Neural cell (in vitro differentiated cells): ENCODE measurements around the gene DNAH8. TPM values are rescaled to one million over a fixed set of nuclear protein-coding genes. Genes with fewer than 3 reads are reported as not detected.

Source experiments
- H2AFZ ChIP-seq: fragments of 200-600, 300-800 bp; sonication (generic), shearing (Covaris generic); 2 replicates; pipeline ENCODE4 v1.6.0; 2014; ENCODE audit warnings: low read depth, mild to moderate bottlenecking, antibody characterized with exemption, low read length, moderate library complexity
- H3F3A ChIP-seq: fragments of 200-600 bp; shearing (Covaris generic); 2 replicates; pipeline ENCODE4 v1.6.1; 2016; ENCODE audit warnings: mild to moderate bottlenecking, moderate library complexity, mixed read lengths, antibody characterized with exemption, low read length; ENCODE audit not compliant: insufficient read depth, poor library complexity, severe bottlenecking
- H3K27ac ChIP-seq: fragments of 200-600, 300-800 bp; sonication (generic), shearing (Covaris generic); 2 replicates; pipeline ENCODE4 v1.5.1; 2014; ENCODE audit warnings: mild to moderate bottlenecking, low read length, moderate library complexity
- H3K27me3 ChIP-seq: fragments of 300-800, 200-600 bp; sonication (generic), shearing (Covaris generic); 2 replicates; pipeline ENCODE4 v1.6.0; 2014; ENCODE audit warnings: mild to moderate bottlenecking, low read depth, low read length, moderate library complexity; ENCODE audit not compliant: insufficient read depth
- H3K36me3 ChIP-seq: fragments of 300-800, 200-600 bp; sonication (generic), shearing (Covaris generic); 2 replicates; pipeline ENCODE4 v1.5.1; 2014; ENCODE audit warnings: mild to moderate bottlenecking, antibody characterized with exemption, low read length, moderate library complexity; ENCODE audit not compliant: insufficient read depth
- H3K4me2 ChIP-seq: fragments of 300-800, 200-600 bp; sonication (generic), shearing (Covaris generic); 2 replicates; pipeline ENCODE4 v1.6.0; 2014; ENCODE audit warnings: mild to moderate bottlenecking, low read length
- H3K4me3 ChIP-seq: fragments of 300-800, 200-600 bp; sonication (generic), shearing (Covaris generic); 2 replicates; pipeline ENCODE4 v1.5.1; 2014; ENCODE audit warnings: mild to moderate bottlenecking, low read length, moderate library complexity
- H3K79me2 ChIP-seq: fragments of 200-600 bp; shearing (Covaris generic); replicated peaks from 2 replicates; pipeline ENCODE4 v1.6.0; 2014; ENCODE audit warnings: mild to moderate bottlenecking, low read length, moderate library complexity; ENCODE audit not compliant: insufficient read depth
- H3K9ac ChIP-seq: fragments of 300-800, 200-600 bp; sonication (generic), shearing (Covaris generic); 2 replicates; pipeline ENCODE4 v1.6.1; 2016; ENCODE audit warnings: mild to moderate bottlenecking, low read length, mixed read lengths
- H3K9me2 ChIP-seq: fragments of 200-600 bp; shearing (Covaris generic); 2 replicates; pipeline ENCODE4 v1.6.1; 2016; ENCODE audit warnings: mild to moderate bottlenecking, low read length, mixed read lengths; ENCODE audit not compliant: insufficient read depth
- H3K9me3 ChIP-seq: fragments of 200-600, 300-800 bp; sonication (generic), shearing (Covaris generic); 2 replicates; pipeline ENCODE4 v1.6.1; 2016; ENCODE audit warnings: mild to moderate bottlenecking, mixed run types, low read length, moderate library complexity, mixed read lengths
- H4K20me1 ChIP-seq: fragments of 200-600 bp; shearing (Covaris generic); 2 replicates; pipeline ENCODE4 v1.6.1; 2016; ENCODE audit warnings: mild to moderate bottlenecking, mixed run types; ENCODE audit not compliant: insufficient read depth
- CTCF ChIP-seq: fragments of 450-650 bp; IDR thresholded peaks from 2 replicates; pipeline ENCODE4 v1.5.1; 2014; ENCODE audit warnings: antibody characterized with exemption, mild to moderate bottlenecking, moderate library complexity; ENCODE audit not compliant: poor library complexity, severe bottlenecking
- EP300 ChIP-seq: fragments of 450-650 bp; conservative IDR thresholded peaks from 2 replicates; pipeline ENCODE4 v1.6.1; 2014; ENCODE audit warnings: antibody characterized with exemption, mild to moderate bottlenecking, moderate library complexity; ENCODE audit not compliant: poor library complexity, severe bottlenecking
- EZH2 ChIP-seq: fragments of 200-600, 300-800 bp; shearing (Covaris generic), sonication (generic); IDR thresholded peaks from 2 replicates; pipeline ENCODE4 v1.6.1; 2014; ENCODE audit warnings: antibody characterized with exemption, low read length, borderline replicate concordance, mild to moderate bottlenecking; ENCODE audit not compliant: insufficient read depth, poor library complexity, severe bottlenecking
- MXI1 ChIP-seq: fragments of 450-650 bp; conservative IDR thresholded peaks from 2 replicates; pipeline ENCODE4 v1.6.1; 2014; ENCODE audit warnings: antibody characterized with exemption, mild to moderate bottlenecking; ENCODE audit not compliant: poor library complexity, severe bottlenecking
- POLR2AphosphoS5 ChIP-seq: IDR thresholded peaks from 2 replicates; pipeline ENCODE4 v1.6.1; 2012
- RAD21 ChIP-seq: fragments of 450-650 bp; conservative IDR thresholded peaks from 2 replicates; pipeline ENCODE4 v1.6.1; 2014; ENCODE audit warnings: antibody characterized with exemption, mild to moderate bottlenecking, moderate library complexity
- REST ChIP-seq: IDR thresholded peaks from 2 replicates; pipeline ENCODE4 v1.6.1; 2012; ENCODE audit warnings: borderline replicate concordance
- SMC3 ChIP-seq: fragments of 450-650 bp; conservative IDR thresholded peaks from 2 replicates; pipeline ENCODE4 v1.6.1; 2014; ENCODE audit warnings: antibody characterized with exemption, mild to moderate bottlenecking, moderate library complexity; ENCODE audit not compliant: poor library complexity
- TAF1 ChIP-seq: IDR thresholded peaks from 2 replicates; pipeline ENCODE4 v1.6.1; 2012; ENCODE audit warnings: low read depth
- polyA plus RNA-seq: library from polyadenylated mRNA; depleted of rRNA; stranded (reverse); fragments of >200 nt; gene quantifications from 2 replicates; pipeline ENCODE4 v1.2.3, GENCODE V29; 2014

Gene DNAH8
- polyA plus RNA-seq, 1 donor from 2014 or later, result 0.07 TPM

GRCh38 chr6:39007575-39007974, 292.5 kb downstream of the DNAH8 start:
- Histone ChIP-seq H3K9me3 (no peaks in the 10 kb centered on the region), H4K20me1 (no peaks in the 10 kb centered on the region), H3K4me2 (no peak overlapping the region), H3K9me2 (no peaks in the 10 kb centered on the region), H3K79me2 (no peaks in the 10 kb centered on the region), H3K9ac (no peak overlapping the region), H3K27ac (no peak overlapping the region), H3K36me3 (no peaks in the 10 kb centered on the region), H3F3A (no peaks in the 10 kb centered on the region), H2AFZ (no peak overlapping the region), H3K4me3 (no peak overlapping the region), H3K27me3 (no peaks in the 10 kb centered on the region)
- TF ChIP-seq REST, result no peak
- TF ChIP-seq CTCF, result no peak
- TF ChIP-seq EP300, result no peak
- no peak for TF ChIP-seq EZH2
- no peak for TF ChIP-seq RAD21
- no peak for TF ChIP-seq MXI1
- TF ChIP-seq SMC3, result no peak
- no peak for TF ChIP-seq POLR2AphosphoS5
- no peak for TF ChIP-seq TAF1

GRCh38 chr6:39008737-39009136, 293.6 kb downstream of the DNAH8 start:
- no peak for TF ChIP-seq EP300
- TF ChIP-seq MXI1, result no peak
- no peak for TF ChIP-seq REST
- TF ChIP-seq SMC3, result no peak
- no peak for TF ChIP-seq EZH2
- no peak for TF ChIP-seq TAF1
- TF ChIP-seq POLR2AphosphoS5, result no peak
- no peak for TF ChIP-seq RAD21
- TF ChIP-seq CTCF, result no peak
- Histone ChIP-seq H3K9me2 (no peaks in the 10 kb centered on the region), H3K9me3 (no peaks in the 10 kb centered on the region), H2AFZ (no peak overlapping the region), H3K4me3 (no peak overlapping the region), H3K79me2 (no peaks in the 10 kb centered on the region), H3K27me3 (no peaks in the 10 kb centered on the region), H3F3A (no peaks in the 10 kb centered on the region), H3K27ac (no peak overlapping the region), H3K36me3 (no peaks in the 10 kb centered on the region), H4K20me1 (no peaks in the 10 kb centered on the region), H3K4me2 (no peak overlapping the region), H3K9ac (no peak overlapping the region)
